ENCODE results near the gene NEK2. TPM values are rescaled to one million over a fixed set of nuclear protein-coding genes. Genes with fewer than 3 reads are reported as not detected.
"Not testable (repeated sequence)": the region's sequence is repeated elsewhere in the genome, so short reads cannot be mapped to it uniquely, and the experiment has no call there.

The NEK2 gene
- polyA plus RNA-seq, 1 experiment: 8.8 TPM

- POLR2A ChIA-PET: interaction anchor here (0.7 to 1.2 kb wide), 2 partner anchors 350 to 601 kb away, joined by 5 read pairs; partner anchors contain the start of genes DTL and INTS7
- CTCF ChIA-PET: interaction anchor here (1.7 to 10.8 kb wide), 3 partner anchors 13 to 386 kb away, joined by 6 to 304 read pairs (median 37); partner anchors contain the start of genes DTL and INTS7
- TF ChIP-seq, protein P1, sequence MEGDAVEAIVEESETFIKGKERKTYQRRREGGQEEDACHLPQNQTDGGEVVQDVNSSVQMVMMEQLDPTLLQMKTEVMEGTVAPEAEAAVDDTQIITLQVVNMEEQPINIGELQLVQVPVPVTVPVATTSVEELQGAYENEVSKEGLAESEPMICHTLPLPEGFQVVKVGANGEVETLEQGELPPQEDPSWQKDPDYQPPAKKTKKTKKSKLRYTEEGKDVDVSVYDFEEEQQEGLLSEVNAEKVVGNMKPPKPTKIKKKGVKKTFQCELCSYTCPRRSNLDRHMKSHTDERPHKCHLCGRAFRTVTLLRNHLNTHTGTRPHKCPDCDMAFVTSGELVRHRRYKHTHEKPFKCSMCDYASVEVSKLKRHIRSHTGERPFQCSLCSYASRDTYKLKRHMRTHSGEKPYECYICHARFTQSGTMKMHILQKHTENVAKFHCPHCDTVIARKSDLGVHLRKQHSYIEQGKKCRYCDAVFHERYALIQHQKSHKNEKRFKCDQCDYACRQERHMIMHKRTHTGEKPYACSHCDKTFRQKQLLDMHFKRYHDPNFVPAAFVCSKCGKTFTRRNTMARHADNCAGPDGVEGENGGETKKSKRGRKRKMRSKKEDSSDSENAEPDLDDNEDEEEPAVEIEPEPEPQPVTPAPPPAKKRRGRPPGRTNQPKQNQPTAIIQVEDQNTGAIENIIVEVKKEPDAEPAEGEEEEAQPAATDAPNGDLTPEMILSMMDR (IDR thresholded peaks at IDR 0.05; ENCODE audit: low read depth, low read length): no peak
- H3K4me3 ChIP-seq (ENCODE audit: low read depth, low read length): no peak overlapping the region
- H3K27me3 ChIP-seq (ENCODE audit: control insufficient read depth, insufficient read depth, low read length): peaks cover 6% of the 10 kb centered on the region
- no peak overlapping the region for H3K27ac ChIP-seq (ENCODE audit: low read depth, low read length)
- peak; percentile 10 for DNase-seq (ENCODE audit: low read depth, low spot score)
- no peaks in the 10 kb centered on the region; the same call in 1 of the 2 replicates for H3K9me3 ChIP-seq (ENCODE audit: control insufficient read depth, insufficient read depth, low read length)
Observed at GRCh38 chr1:211684791-211685190, 9.4 kb upstream of the NEK2 start.

GRCh38 chr1:211684331-211684730, 8.9 kb upstream of the NEK2 start:
- CTCF ChIA-PET: interaction anchor here (1.7 to 10.8 kb wide), 3 partner anchors 14 to 386 kb away, joined by 6 to 304 read pairs (median 37); partner anchors contain the start of genes DTL and INTS7
- Histone ChIP-seq H3K27me3 (ENCODE audit: control insufficient read depth, insufficient read depth, low read length) (peaks cover 6% of the 10 kb centered on the region), H3K9me3 (ENCODE audit: control insufficient read depth, insufficient read depth, low read length) (no peaks in the 10 kb centered on the region; the same call in 1 of the 2 replicates), H3K4me3 (ENCODE audit: low read depth, low read length) (no peak overlapping the region), H3K27ac (ENCODE audit: low read depth, low read length) (no peak overlapping the region)
- POLR2A ChIA-PET: interaction anchor here (1.2 kb wide), 1 partner anchor 351 kb away, joined by 5 read pairs; the partner anchor contains the start of genes DTL and INTS7
- TF ChIP-seq, protein P1 (IDR thresholded peaks at IDR 0.05; ENCODE audit: low read depth, low read length): no peak
- no peak for DNase-seq (ENCODE audit: low read depth, low spot score)

DNA sequence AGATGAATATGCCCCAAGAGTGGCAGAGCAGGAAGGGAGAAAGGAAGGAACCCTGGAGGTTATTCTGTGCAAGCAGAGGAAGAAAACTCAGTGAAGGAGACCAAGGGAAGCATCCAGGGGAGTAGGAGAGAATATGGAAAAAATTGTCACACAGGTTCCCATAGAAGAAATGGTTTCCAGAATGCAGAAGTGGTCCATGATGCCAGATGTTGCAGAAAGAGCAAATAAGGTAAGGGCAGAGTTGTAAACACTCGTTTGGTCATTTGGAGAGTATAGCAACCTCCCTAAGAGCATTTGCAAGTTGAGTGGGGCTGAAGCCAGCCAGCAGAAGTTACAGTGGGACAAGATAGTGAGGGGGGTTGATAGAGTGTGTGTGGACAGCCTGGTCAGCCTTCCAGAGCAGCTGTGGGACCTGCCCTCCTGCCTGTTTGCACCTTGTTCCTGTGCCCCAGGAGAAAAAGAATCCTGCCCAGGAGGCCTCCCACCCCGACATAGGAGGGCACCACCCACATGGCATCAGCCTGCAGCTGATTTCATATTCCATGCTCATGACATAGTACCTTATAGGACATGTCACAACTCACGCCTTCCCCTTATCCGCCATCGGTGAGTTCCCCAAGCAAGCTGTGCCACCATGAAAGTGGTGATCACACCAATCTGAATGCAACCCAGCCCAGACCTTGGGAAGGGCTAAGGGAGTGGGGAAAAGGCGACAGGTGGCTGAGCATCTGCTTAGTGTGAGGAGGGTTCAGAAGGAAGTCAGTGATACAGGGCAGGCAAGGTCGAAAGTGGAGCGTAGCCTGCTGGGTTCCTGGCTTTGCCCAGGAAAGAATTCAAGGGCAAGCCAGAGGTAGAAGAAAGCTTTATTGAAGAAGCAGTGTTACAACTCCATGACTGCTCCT, 8.2 kb upstream of the NEK2 start:
- H3K27me3 ChIP-seq (ENCODE audit: control insufficient read depth, insufficient read depth, low read length): peaks cover 6% of the 10 kb centered on the region
- TF ChIP-seq, protein P1 (IDR thresholded peaks at IDR 0.05; ENCODE audit: low read depth, low read length): no peak

DNA sequence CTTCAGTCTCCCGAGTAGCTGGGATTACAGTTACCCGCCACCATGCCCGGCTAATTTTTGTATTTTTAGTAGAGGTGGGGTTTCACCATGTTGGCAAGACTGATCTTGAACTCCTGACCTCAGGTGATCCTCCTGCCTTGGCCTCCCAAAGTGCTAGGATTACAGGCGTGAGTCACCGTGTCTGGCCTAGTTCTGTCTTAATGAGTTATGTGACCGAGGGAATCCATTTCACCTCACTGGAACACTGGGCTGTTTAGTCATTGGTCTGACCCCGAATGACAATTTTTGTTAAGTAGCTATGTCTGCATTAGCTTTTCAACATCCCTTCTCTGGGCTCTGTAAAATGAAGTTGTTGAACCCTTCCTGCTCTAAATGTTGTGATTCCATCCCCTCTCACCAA, 6.8 kb upstream of the NEK2 start:
- H3K27me3 ChIP-seq (ENCODE audit: control insufficient read depth, insufficient read depth, low read length); DNase-seq (ENCODE audit: low read depth, low spot score); H3K4me3 ChIP-seq (ENCODE audit: low read depth, low read length); H3K9me3 ChIP-seq (ENCODE audit: control insufficient read depth, insufficient read depth, low read length); H3K27ac ChIP-seq (ENCODE audit: low read depth, low read length): not testable (repeated sequence)
- ChIA-PET CTCF (interaction anchor here (1.1 to 10.8 kb wide), 3 partner anchors 15 to 773 kb away, joined by 9 to 304 read pairs (median 98); partner anchors contain the start of genes DTL and INTS7), POLR2A (interaction anchor here (0.6 kb wide), 1 partner anchor 143 kb away, joined by 7 read pairs; no protein-coding TSS in a partner anchor)

More for the DNA sequence above, 8.2 kb upstream of the NEK2 start:
- ChIA-PET CTCF (interaction anchor here (3.7 to 10.8 kb wide), 3 partner anchors 14 to 350 kb away, joined by 37 to 304 read pairs (median 98); partner anchors contain the start of genes DTL and INTS7), POLR2A (interaction anchor here (1.2 kb wide), 1 partner anchor 352 kb away, joined by 5 read pairs; the partner anchor contains the start of genes DTL and INTS7)
- H3K27ac ChIP-seq (ENCODE audit: low read depth, low read length): no peak overlapping the region
- no peaks in the 10 kb centered on the region; the same call in 1 of the 2 replicates for H3K9me3 ChIP-seq (ENCODE audit: control insufficient read depth, insufficient read depth, low read length)
- H3K4me3 ChIP-seq (ENCODE audit: low read depth, low read length): no peak overlapping the region
- no peak for DNase-seq (ENCODE audit: low read depth, low spot score)

DNA sequence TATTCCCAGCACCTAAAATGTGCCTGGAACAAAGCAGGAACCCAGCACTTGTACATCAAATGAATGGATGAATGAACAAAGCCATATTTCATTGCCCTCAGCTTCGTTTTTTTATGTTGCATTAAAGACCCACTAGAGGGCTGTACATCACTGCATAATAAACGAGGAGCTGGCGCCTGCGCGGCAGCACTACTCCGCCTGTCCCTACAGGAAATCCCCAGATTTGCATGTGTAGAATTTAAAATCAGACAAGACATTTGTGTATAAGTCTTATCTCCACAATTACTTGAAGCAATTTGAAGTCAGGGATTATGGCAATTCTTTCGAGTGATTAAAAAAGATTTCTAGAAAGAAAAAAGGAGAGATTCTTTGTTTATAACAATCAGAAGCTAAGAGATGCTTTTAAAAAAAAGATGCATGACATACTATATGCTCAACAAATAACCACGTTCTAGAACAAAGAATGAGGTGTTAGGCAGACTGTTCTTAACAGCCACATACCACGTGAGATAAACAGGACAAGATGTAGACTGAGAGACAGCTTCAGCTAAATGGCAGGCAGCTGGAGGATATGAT, 5.4 kb upstream of the NEK2 start:
- Histone ChIP-seq H3K4me3 (ENCODE audit: low read depth, low read length) (no peak overlapping the region), H3K9me3 (ENCODE audit: control insufficient read depth, insufficient read depth, low read length) (no peaks in the 10 kb centered on the region; the same call in 1 of the 2 replicates), H3K27ac (ENCODE audit: low read depth, low read length) (no peak overlapping the region), H3K27me3 (ENCODE audit: control insufficient read depth, insufficient read depth, low read length) (peaks cover 6% of the 10 kb centered on the region)
- TF ChIP-seq, protein P1 (IDR thresholded peaks at IDR 0.05; ENCODE audit: low read depth, low read length): peak; percentile 78
- POLR2A ChIA-PET: interaction anchor here (0.6 to 1.1 kb wide), 5 partner anchors 102 to 605 kb away, joined by 3 to 8 read pairs (median 5); partner anchors contain the start of genes DTL, INTS7 and SLC30A1
- peak; percentile 79 for DNase-seq (ENCODE audit: low read depth, low spot score)
- CTCF ChIA-PET: interaction anchor here (0.5 to 10.8 kb wide), 79 partner anchors 8 to 790 kb away, joined by 3 to 304 read pairs (median 4); partner anchors contain the start of genes DTL and INTS7

All from AG04450 (cell line).